Measurements from ENCODE around the gene HEXD. TPM values are rescaled to one million over a fixed set of nuclear protein-coding genes. Genes with fewer than 3 reads are reported as not detected.

HEXD gene
- total RNA-seq, 2 experiments from 2014 or later = 87.9 to 93.2 TPM

DNA sequence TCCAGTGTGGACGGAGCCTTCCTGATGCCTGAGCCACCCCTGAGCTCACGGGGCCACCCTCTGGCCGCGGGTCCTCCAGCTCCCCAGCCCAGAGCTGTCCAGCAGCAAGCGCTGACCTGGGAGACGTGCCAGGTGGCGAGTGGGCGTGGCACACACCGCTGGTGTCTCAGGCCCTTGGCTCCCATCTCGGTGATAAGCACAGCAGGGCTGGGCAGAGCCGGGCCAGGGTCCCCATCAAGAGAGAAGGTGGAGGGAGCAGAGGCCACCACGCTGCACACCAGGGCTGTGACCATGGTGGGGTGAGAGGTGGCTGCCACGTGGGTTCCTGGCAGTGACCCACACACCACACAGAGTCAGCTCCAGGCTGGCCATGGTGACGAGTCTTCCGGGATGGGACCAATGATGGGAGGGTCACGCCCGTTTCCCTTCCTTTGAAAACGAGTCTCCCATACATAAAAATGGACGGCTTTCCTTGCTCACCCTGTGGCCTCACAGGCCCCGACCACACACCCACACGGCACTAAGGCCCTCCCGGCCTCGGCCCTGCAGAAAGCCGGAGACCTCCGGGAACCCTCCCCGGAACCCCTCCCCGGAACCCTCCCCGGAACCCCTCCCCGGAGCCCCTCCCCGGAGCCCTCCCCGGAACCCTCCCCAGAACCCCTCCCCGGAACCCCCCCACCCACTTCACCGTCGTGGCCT lies 29.8 kb upstream of the HEXD start:
- no TSS peak for BruUV-seq (replicated peaks)
- POLR2A ChIA-PET = no interaction called here

DNA sequence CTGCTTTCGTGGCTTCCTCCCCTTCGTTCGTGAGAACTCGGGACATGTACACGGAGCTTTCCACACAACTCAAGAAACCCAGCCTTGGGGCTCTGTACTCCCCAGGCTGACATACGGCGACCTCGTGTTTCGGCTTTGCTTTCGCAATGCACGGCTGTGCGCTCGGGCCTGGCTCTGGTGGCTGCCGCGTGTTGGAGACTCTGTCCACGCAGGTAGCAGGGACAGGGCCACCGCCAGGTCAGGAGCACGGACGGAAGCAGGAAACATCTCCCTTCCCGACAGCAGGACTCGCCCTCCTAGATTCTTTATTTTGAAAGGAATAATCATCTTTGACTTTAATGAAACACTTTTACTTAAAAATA lies 29.2 kb upstream of the HEXD start:
- H3K36me3 ChIP-seq (ENCODE audit: insufficient read depth, low read length) = peaks cover 8% of the 10 kb centered on the region; the same call in 1 of the 2 replicates
- no peak overlapping the region for H3K27ac ChIP-seq (ENCODE audit: low read depth, low read length, poor library complexity, severe bottlenecking)
- no peak overlapping the region for H3K4me3 ChIP-seq (ENCODE audit: low read depth, low read length, poor library complexity, severe bottlenecking)
- no peaks in the 10 kb centered on the region for H3K9me2 ChIP-seq (ENCODE audit: insufficient read depth, low read length)
- no peaks in the 10 kb centered on the region for H3K79me2 ChIP-seq (ENCODE audit: insufficient read depth, low read depth, low read length)
- BruUV-seq (replicated peaks) = no TSS peak
- no peaks in the 10 kb centered on the region for H3K4me1 ChIP-seq (ENCODE audit: insufficient read depth, low read length, poor library complexity, severe bottlenecking)
- intact Hi-C loops (cut with micrococcal nuclease; ENCODE audit: unreplicated experiment) = no loop called here
- ChIA-PET POLR2A (no interaction called here), CTCF (ENCODE audit: unreplicated experiment) (no interaction called here)
- H3K9me3 ChIP-seq (ENCODE audit: low read length) = no peaks in the 10 kb centered on the region
- no peak overlapping the region for H2AFZ ChIP-seq (ENCODE audit: low read length)
- no peak overlapping the region for H3K4me2 ChIP-seq (ENCODE audit: low read length)
- TF ChIP-seq, protein P1, sequence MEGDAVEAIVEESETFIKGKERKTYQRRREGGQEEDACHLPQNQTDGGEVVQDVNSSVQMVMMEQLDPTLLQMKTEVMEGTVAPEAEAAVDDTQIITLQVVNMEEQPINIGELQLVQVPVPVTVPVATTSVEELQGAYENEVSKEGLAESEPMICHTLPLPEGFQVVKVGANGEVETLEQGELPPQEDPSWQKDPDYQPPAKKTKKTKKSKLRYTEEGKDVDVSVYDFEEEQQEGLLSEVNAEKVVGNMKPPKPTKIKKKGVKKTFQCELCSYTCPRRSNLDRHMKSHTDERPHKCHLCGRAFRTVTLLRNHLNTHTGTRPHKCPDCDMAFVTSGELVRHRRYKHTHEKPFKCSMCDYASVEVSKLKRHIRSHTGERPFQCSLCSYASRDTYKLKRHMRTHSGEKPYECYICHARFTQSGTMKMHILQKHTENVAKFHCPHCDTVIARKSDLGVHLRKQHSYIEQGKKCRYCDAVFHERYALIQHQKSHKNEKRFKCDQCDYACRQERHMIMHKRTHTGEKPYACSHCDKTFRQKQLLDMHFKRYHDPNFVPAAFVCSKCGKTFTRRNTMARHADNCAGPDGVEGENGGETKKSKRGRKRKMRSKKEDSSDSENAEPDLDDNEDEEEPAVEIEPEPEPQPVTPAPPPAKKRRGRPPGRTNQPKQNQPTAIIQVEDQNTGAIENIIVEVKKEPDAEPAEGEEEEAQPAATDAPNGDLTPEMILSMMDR (conservative IDR thresholded peaks at IDR 0.05; ENCODE audit: low read length) = no peak
- TF ChIP-seq EZH2phosphoT487 (IDR thresholded peaks at IDR 0.05; ENCODE audit: borderline replicate concordance, low read depth, low read length) = no peak
- no peak for DNase-seq (ENCODE audit: low spot score)
- no peaks in the 10 kb centered on the region for H4K20me1 ChIP-seq (ENCODE audit: insufficient read depth, low read length)

More for the DNA sequence above, 29.8 kb upstream of the HEXD start:
- intact Hi-C loops (cut with micrococcal nuclease; ENCODE audit: unreplicated experiment) = no loop called here
- no peaks in the 10 kb centered on the region for H3K79me2 ChIP-seq (ENCODE audit: insufficient read depth, low read depth, low read length)
- no peak overlapping the region for H3K4me2 ChIP-seq (ENCODE audit: low read length)
- no peaks in the 10 kb centered on the region for H3K9me2 ChIP-seq (ENCODE audit: insufficient read depth, low read length)
- H3K4me3 ChIP-seq (ENCODE audit: low read depth, low read length, poor library complexity, severe bottlenecking) = no peak overlapping the region
- no peak for DNase-seq (ENCODE audit: low spot score)
- H2AFZ ChIP-seq (ENCODE audit: low read length) = no peak overlapping the region
- CTCF ChIA-PET (ENCODE audit: unreplicated experiment) = interaction anchor here (0.5 kb wide), 1 partner anchor 37 kb away, joined by 3 read pairs; no protein-coding TSS in a partner anchor
- no peaks in the 10 kb centered on the region for H4K20me1 ChIP-seq (ENCODE audit: insufficient read depth, low read length)
- H3K36me3 ChIP-seq (ENCODE audit: insufficient read depth, low read length) = peaks cover 8% of the 10 kb centered on the region; the same call in 1 of the 2 replicates
- H3K27ac ChIP-seq (ENCODE audit: low read depth, low read length, poor library complexity, severe bottlenecking) = no peak overlapping the region
- H3K9me3 ChIP-seq (ENCODE audit: low read length) = no peaks in the 10 kb centered on the region
- no peak for TF ChIP-seq EZH2phosphoT487 (IDR thresholded peaks at IDR 0.05; ENCODE audit: borderline replicate concordance, low read depth, low read length)
- TF ChIP-seq, protein P1 (conservative IDR thresholded peaks at IDR 0.05; ENCODE audit: low read length) = no peak
- no peaks in the 10 kb centered on the region for H3K4me1 ChIP-seq (ENCODE audit: insufficient read depth, low read length, poor library complexity, severe bottlenecking)

DNA sequence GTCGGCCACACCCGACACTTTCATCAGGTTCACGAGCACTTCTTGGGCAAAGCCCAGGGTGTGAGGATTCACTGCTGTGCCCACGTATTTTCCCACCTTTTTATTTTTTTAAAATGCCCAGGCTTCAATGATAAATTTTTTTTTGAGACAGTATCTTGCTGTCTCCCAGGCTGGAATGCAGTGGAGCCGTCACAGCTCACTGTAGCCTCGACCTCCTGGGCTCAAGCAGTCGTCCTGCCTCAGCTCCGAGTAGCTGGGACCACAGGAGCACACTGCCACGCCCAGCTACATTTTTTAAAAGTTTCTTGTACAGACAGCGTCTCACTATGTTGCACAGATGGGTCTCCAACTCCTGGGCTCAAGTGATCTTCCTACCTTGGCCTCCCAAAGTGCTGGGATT lies 28.8 kb upstream of the HEXD start:
- intact Hi-C loops (cut with micrococcal nuclease; ENCODE audit: unreplicated experiment) = no loop called here
- no peak overlapping the region for H3K27ac ChIP-seq (ENCODE audit: low read depth, low read length, poor library complexity, severe bottlenecking)
- peaks cover 8% of the 10 kb centered on the region; the same call in 1 of the 2 replicates for H3K36me3 ChIP-seq (ENCODE audit: insufficient read depth, low read length)
- H3K4me3 ChIP-seq (ENCODE audit: low read depth, low read length, poor library complexity, severe bottlenecking) = no peak overlapping the region
- no TSS peak for BruUV-seq (replicated peaks)
- no peaks in the 10 kb centered on the region for H3K9me2 ChIP-seq (ENCODE audit: insufficient read depth, low read length)
- no peaks in the 10 kb centered on the region for H3K79me2 ChIP-seq (ENCODE audit: insufficient read depth, low read depth, low read length)
- H2AFZ ChIP-seq (ENCODE audit: low read length) = no peak overlapping the region
- no peaks in the 10 kb centered on the region for H3K4me1 ChIP-seq (ENCODE audit: insufficient read depth, low read length, poor library complexity, severe bottlenecking)
- TF ChIP-seq, protein P1 (conservative IDR thresholded peaks at IDR 0.05; ENCODE audit: low read length) = no peak
- no peak for TF ChIP-seq EZH2phosphoT487 (IDR thresholded peaks at IDR 0.05; ENCODE audit: borderline replicate concordance, low read depth, low read length)
- H3K4me2 ChIP-seq (ENCODE audit: low read length) = no peak overlapping the region
- ChIA-PET CTCF (ENCODE audit: unreplicated experiment) (no interaction called here), POLR2A (no interaction called here)
- no peak for DNase-seq (ENCODE audit: low spot score)
- H4K20me1 ChIP-seq (ENCODE audit: insufficient read depth, low read length) = no peaks in the 10 kb centered on the region
- no peaks in the 10 kb centered on the region for H3K9me3 ChIP-seq (ENCODE audit: low read length)
